NCI-H526 treated with DMSO at 0.1 percent for 48 hours (cell line): ENCODE measurements around the gene ID3.

ENCODE experiments used
- DNase-seq: peaks from one replicate; lab custom pipeline; 2025; lab: John Stamatoyannopoulos, UW

Gene ID3

DNA sequence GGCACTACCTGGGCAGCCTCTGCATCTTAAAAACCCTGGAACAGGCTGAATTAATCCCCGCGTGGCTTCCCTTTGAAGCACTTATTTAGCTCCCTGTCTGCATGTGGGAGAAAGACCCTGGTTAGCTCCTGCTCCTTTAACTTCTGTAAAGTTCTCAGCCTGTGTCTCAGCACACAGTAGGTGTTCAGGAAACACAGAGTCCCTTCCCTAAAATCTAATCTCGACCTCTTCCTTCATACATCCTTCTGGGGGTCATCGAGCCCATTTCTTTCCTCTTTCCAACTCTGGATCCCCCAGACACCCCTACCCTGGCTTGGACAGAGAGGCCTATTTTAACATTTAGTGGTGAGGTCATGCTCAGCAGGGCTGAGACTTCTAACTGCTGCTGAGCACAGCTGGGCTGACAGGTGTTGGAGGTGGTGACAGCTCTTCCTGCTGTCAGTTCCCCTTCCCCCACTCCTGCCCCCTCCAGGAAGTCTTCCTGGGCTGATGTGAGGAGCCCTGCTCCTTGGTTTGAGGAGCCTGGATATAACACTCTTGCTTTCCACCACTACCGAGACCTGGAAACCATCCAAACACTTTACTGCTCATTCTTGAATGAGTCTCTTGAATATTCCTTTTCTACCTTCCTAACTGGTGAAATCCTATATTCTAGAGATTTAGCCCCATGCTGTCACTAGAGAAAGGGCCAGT, 33.6 kb downstream of the ID3 start:
- no peak for DNase-seq

DNA sequence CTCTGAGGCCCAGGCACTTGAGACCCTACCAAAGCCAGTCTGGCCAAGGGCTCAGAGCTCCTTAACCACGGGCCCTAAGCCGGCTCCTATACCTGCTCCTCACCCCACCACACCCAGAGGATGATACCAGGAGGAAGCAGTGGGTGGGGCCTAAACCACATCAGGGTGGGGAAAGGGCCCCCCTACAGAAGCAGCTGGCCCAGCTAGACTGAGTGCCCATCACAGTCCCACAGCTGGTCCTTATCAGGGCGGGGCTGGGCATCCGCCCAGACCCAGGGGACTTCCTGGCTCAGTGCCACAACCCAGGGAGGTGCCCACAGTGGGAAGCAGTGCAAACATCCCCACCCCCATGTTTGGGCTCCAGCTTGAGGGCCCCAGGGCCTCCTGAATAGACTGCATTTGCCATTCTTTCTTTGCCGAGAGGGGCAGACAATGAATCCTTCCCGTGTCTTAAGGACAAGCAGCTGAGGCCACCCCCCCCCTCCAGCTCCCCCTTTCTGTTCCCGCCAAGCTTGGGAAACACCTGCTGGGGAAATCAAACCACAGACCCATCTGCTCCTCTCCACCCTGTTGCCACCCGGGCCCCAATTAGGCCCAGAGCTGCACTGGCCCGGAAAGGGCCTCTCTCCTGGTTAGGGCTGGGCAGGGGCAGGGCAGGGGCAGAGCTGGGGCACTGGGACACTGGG, 34.4 kb downstream of the ID3 start:
- no peak for DNase-seq

DNA sequence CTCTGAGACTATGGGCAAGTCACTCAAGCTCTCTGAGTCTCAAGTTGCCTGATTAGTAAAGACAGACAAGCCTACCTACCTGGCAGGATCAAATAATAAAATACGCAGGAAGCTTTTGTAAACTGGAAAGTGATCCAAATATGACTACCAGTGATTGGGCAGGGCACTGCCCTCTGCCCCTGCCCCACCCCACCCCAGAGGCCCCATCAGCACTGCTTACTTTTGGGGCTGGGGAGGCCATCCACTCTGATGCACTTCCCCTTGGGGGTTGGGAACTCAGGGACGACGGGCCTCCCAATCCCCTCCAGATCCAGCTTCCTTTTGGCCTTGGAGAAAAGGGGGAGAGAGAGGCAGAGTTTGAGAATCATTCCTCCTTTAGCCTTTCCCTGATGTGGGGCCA, 35.1 kb downstream of the ID3 start:
- DNase-seq: no peak

DNA sequence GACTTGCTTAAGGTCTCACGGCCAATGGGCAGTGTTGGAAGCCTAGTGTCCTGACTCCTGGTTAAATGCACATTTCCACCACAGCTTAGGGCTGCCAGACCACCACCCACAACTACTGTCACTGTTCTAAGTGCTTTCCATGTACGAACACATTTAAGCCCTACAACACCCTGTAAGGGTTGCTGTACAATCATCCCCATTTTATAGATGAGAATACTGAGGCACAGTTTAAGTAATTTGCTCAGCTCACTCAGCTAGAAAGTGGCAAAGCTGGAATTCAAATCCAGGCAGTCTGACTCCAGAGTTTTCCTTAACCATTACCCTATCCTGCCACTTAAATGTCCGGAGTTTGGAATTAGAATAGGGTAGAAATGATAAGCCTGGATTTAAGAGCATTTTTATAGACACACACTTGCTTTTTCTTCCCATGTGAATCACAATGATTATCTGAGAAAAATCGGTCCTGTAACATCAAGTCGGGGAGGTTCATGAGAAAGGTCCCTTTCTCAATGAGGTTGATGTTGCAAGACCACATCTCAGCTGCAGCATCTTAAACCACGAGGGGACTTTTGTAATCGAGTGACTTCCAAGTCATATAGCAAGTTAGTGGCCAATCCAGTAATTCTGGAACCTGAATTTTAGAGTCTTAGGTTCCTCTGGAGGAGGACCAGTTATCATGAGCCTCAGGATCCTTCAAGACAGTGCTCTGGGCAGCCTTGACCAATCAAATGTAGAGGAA, 36.9 kb downstream of the ID3 start:
- DNase-seq: no peak

DNA sequence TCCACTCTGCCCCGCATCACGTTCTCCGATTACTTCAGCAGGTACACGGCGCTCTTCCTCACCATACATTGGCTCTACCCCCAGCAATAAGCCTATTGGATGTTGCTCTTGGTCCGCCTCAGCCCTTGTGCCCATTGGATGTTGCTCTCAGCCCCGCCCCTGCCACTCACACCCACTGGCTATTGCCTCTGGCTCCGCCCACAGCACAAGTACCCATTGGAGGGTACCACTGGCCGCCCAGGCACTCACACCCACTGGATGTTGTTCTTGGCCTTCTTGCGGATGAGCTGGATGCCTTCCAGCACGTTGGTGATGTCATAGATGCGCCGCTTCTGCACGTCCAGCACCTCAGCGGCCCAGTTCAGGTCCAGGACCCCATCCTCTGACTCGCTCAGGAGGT, 37.7 kb downstream of the ID3 start:
- no peak for DNase-seq

DNA sequence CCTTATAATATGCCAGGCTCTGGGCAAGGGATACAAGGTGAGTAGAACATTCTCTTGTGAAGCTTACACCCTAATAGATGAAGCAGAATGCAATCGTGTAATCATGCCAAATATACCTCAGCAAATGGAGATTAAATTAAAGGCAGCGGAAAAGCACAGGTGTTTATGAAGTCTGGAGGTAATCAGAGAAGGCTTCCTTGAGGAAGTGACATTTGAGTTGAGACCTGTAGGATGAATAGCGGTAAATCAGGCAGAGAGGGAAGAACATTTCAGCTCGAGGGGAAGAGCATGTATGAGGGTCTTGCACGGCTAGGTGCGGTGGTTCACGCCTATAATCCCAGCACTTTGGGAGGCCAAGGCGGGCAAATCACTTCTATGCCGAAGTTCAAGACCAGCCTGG, 41.7 kb downstream of the ID3 start:
- no peak for DNase-seq

DNA sequence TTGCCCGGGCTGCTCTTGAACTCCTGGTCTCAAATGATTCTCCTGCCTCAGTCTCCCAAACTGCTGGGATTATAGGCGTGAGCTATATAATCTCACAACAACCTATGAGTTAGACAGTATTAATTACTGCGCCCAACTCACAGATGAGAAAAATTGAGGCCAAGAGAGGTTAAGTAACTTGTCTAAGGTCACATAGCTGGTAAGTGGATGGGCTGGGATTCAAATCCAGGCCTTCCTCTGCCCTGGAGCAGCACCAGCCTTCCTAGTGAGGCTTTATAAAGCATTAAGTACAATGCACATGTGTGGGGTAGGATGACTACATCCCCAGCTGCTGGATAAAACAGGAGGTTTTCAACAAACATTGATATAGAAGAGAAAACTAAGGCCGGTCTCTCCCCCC, 43.4 kb downstream of the ID3 start:
- no peak for DNase-seq

DNA sequence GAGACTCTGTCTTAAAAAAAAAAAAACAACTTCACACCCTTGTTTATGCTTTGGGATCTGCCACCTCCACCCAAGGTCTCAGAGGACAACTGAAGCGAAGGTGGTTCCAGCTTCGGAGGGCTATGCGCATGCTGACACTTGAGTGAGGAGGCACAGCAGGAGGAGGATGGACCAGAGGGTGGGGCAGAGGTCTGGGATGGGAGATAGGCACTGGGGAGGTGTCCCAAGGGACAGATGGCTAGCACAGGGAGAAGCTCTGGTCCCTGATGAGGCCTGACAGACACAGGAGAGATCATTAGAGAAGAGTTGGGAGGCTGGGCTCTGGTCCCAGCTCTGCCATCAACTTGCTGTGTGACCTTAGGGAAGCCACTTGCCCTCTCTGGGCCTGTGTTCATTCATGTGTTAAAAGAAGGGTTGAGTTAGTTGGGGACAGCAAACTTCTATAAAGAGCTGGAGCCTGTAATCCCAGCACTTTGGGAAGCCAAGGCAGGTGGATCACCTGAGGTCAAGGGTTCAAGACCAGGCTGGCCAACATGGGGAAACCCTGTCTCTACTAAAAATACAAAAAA, 45.1 kb downstream of the ID3 start:
- no peak for DNase-seq

DNA sequence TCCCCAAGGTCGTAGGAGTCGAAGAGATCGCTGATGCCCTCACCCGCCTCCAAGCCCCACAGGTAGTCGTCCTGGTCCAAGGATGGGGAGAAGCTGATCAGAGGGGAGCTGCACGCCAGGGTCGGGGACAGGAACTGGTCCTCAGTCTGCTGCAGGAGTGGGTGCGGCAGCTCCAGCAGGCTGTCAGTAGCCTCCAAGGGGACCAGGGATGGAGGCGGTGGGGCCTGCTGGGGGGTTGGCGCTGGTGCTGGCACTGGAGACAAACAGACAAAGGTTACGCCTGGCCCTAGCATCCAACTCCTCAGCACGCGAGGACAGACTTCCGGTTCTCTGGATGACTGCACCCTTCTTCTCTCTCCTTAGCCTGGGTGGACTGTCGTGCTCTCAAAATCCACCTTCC, 49.4 kb downstream of the ID3 start:
- no peak for DNase-seq
